ENCODE results near the gene GULP1. TPM values are rescaled to one million over a fixed set of nuclear protein-coding genes. Genes with fewer than 3 reads are reported as not detected.

The GULP1 gene
- total RNA-seq, 1 donor from 2014 or later, result 21.9 TPM

GRCh38 chr2:188410504-188411235 is 119.0 kb downstream of the GULP1 start:
- no peak overlapping the region for H3K27ac ChIP-seq (ENCODE audit: low read depth, low read length)
- H3K9ac ChIP-seq (ENCODE audit: low read depth in 1 of 3, low read length in 3 of 3), result no peak overlapping the region
- H3K4me3 ChIP-seq (ENCODE audit: low read length in 3 of 3), result no peak overlapping the region
- no peaks in the 10 kb centered on the region for H3K4me1 ChIP-seq (ENCODE audit: control insufficient read depth in 3 of 3, insufficient read depth in 3 of 3, low read length in 3 of 3)
- peaks cover under 1 to 6% (median 4%) of the 10 kb centered on the region in 3 donors for H3K9me3 ChIP-seq (ENCODE audit: control insufficient read depth in 3 of 3, low read length in 3 of 3)
- no peaks in the 10 kb centered on the region for H3K36me3 ChIP-seq (ENCODE audit: control insufficient read depth in 3 of 3, insufficient read depth in 3 of 3, low read length in 3 of 3)
- H3K27me3 ChIP-seq (ENCODE audit: control insufficient read depth in 3 of 3, insufficient read depth in 3 of 3, low read length in 3 of 3), result no peaks in the 10 kb centered on the region

GRCh38 chr2:188412190-188412589 is 120.5 kb downstream of the GULP1 start:
- Histone ChIP-seq H3K36me3 (ENCODE audit: control insufficient read depth in 3 of 3, insufficient read depth in 3 of 3, low read length in 3 of 3) (no peaks in the 10 kb centered on the region), H3K27me3 (ENCODE audit: control insufficient read depth in 3 of 3, insufficient read depth in 3 of 3, low read length in 3 of 3) (no peaks in the 10 kb centered on the region), H3K27ac (ENCODE audit: low read depth, low read length) (no peak overlapping the region), H3K4me1 (ENCODE audit: control insufficient read depth in 3 of 3, insufficient read depth in 3 of 3, low read length in 3 of 3) (no peaks in the 10 kb centered on the region), H3K9me3 (ENCODE audit: control insufficient read depth in 3 of 3, low read length in 3 of 3) (peaks cover 0 to 4% (median 0%) of the 10 kb centered on the region in 3 donors), H3K9ac (ENCODE audit: low read depth in 1 of 3, low read length in 3 of 3) (no peak overlapping the region), H3K4me3 (ENCODE audit: low read length in 3 of 3) (no peak overlapping the region)

- Histone ChIP-seq H3K9me3 (ENCODE audit: control insufficient read depth in 3 of 3, low read length in 3 of 3) (peaks cover 0 to 4% (median 0%) of the 10 kb centered on the region in 3 donors), H3K27me3 (ENCODE audit: control insufficient read depth in 3 of 3, insufficient read depth in 3 of 3, low read length in 3 of 3) (no peaks in the 10 kb centered on the region), H3K36me3 (ENCODE audit: control insufficient read depth in 3 of 3, insufficient read depth in 3 of 3, low read length in 3 of 3) (no peaks in the 10 kb centered on the region), H3K4me3 (ENCODE audit: low read length in 3 of 3) (no peak overlapping the region), H3K4me1 (ENCODE audit: control insufficient read depth in 3 of 3, insufficient read depth in 3 of 3, low read length in 3 of 3) (no peaks in the 10 kb centered on the region), H3K9ac (ENCODE audit: low read depth in 1 of 3, low read length in 3 of 3) (no peak overlapping the region), H3K27ac (ENCODE audit: low read depth, low read length) (no peak overlapping the region)
These were observed 122.7 kb downstream of the GULP1 start for GRCh38 chr2:188414411-188414810.

- Histone ChIP-seq H3K4me1 (ENCODE audit: control insufficient read depth in 3 of 3, insufficient read depth in 3 of 3, low read length in 3 of 3) (no peaks in the 10 kb centered on the region), H3K4me3 (ENCODE audit: low read length in 3 of 3) (no peak overlapping the region), H3K9ac (ENCODE audit: low read depth in 1 of 3, low read length in 3 of 3) (no peak overlapping the region), H3K9me3 (ENCODE audit: control insufficient read depth in 3 of 3, low read length in 3 of 3) (peaks cover 0 to 4% (median 0%) of the 10 kb centered on the region in 3 donors), H3K27ac (ENCODE audit: low read depth, low read length) (no peak overlapping the region), H3K27me3 (ENCODE audit: control insufficient read depth in 3 of 3, insufficient read depth in 3 of 3, low read length in 3 of 3) (no peaks in the 10 kb centered on the region), H3K36me3 (ENCODE audit: control insufficient read depth in 3 of 3, insufficient read depth in 3 of 3, low read length in 3 of 3) (no peaks in the 10 kb centered on the region)
These were observed 123.4 kb downstream of the GULP1 start for GRCh38 chr2:188414869-188415753.

GRCh38 chr2:188415754-188416083 is 124.0 kb downstream of the GULP1 start:
- Histone ChIP-seq H3K9ac (ENCODE audit: low read depth in 1 of 3, low read length in 3 of 3) (no peak overlapping the region), H3K4me1 (ENCODE audit: control insufficient read depth in 3 of 3, insufficient read depth in 3 of 3, low read length in 3 of 3) (no peaks in the 10 kb centered on the region), H3K27ac (ENCODE audit: low read depth, low read length) (no peak overlapping the region), H3K27me3 (ENCODE audit: control insufficient read depth in 3 of 3, insufficient read depth in 3 of 3, low read length in 3 of 3) (no peaks in the 10 kb centered on the region), H3K4me3 (ENCODE audit: low read length in 3 of 3) (no peak overlapping the region), H3K36me3 (ENCODE audit: control insufficient read depth in 3 of 3, insufficient read depth in 3 of 3, low read length in 3 of 3) (peaks cover 0 to 1% (median 0%) of the 10 kb centered on the region in 3 donors), H3K9me3 (ENCODE audit: control insufficient read depth in 3 of 3, low read length in 3 of 3) (peaks cover 0 to 4% (median 0%) of the 10 kb centered on the region in 3 donors)

- Histone ChIP-seq H3K9ac (ENCODE audit: low read depth in 1 of 3, low read length in 3 of 3) (no peak overlapping the region), H3K36me3 (ENCODE audit: control insufficient read depth in 3 of 3, insufficient read depth in 3 of 3, low read length in 3 of 3) (peaks cover 0 to 2% (median 0%) of the 10 kb centered on the region in 3 donors), H3K27ac (ENCODE audit: low read depth, low read length) (no peak overlapping the region), H3K4me1 (ENCODE audit: control insufficient read depth in 3 of 3, insufficient read depth in 3 of 3, low read length in 3 of 3) (no peaks in the 10 kb centered on the region), H3K4me3 (ENCODE audit: low read length in 3 of 3) (no peak overlapping the region), H3K27me3 (ENCODE audit: control insufficient read depth in 3 of 3, insufficient read depth in 3 of 3, low read length in 3 of 3) (no peaks in the 10 kb centered on the region), H3K9me3 (ENCODE audit: control insufficient read depth in 3 of 3, low read length in 3 of 3) (peaks cover 0 to 4% (median 0%) of the 10 kb centered on the region in 3 donors)
These were observed 124.7 kb downstream of the GULP1 start for GRCh38 chr2:188416367-188416766.

GRCh38 chr2:188422726-188423125 is 131.1 kb downstream of the GULP1 start:
- no peak overlapping the region for H3K9ac ChIP-seq (ENCODE audit: low read depth in 1 of 3, low read length in 3 of 3)

GRCh38 chr2:188425266-188425665 is 133.6 kb downstream of the GULP1 start:
- H3K36me3 ChIP-seq (ENCODE audit: control insufficient read depth in 3 of 3, insufficient read depth in 3 of 3, low read length in 3 of 3), result peaks cover 0 to 2% (median 0%) of the 10 kb centered on the region in 3 donors
- H3K27ac ChIP-seq (ENCODE audit: low read depth, low read length), result no peak overlapping the region
- no peak overlapping the region for H3K4me3 ChIP-seq (ENCODE audit: low read length in 3 of 3)
- H3K27me3 ChIP-seq (ENCODE audit: control insufficient read depth in 3 of 3, insufficient read depth in 3 of 3, low read length in 3 of 3), result no peaks in the 10 kb centered on the region
- no peak overlapping the region for H3K9ac ChIP-seq (ENCODE audit: low read depth in 1 of 3, low read length in 3 of 3)
- no peaks in the 10 kb centered on the region for H3K4me1 ChIP-seq (ENCODE audit: control insufficient read depth in 3 of 3, insufficient read depth in 3 of 3, low read length in 3 of 3)
- no peaks in the 10 kb centered on the region for H3K9me3 ChIP-seq (ENCODE audit: control insufficient read depth in 3 of 3, low read length in 3 of 3)

More at GRCh38 chr2:188422726-188423125, 131.1 kb downstream of the GULP1 start:
- Histone ChIP-seq H3K27ac (ENCODE audit: low read depth, low read length) (no peak overlapping the region), H3K27me3 (ENCODE audit: control insufficient read depth in 3 of 3, insufficient read depth in 3 of 3, low read length in 3 of 3) (no peaks in the 10 kb centered on the region), H3K9me3 (ENCODE audit: control insufficient read depth in 3 of 3, low read length in 3 of 3) (no peaks in the 10 kb centered on the region), H3K36me3 (ENCODE audit: control insufficient read depth in 3 of 3, insufficient read depth in 3 of 3, low read length in 3 of 3) (peaks cover 0 to 2% (median 0%) of the 10 kb centered on the region in 3 donors), H3K4me1 (ENCODE audit: control insufficient read depth in 3 of 3, insufficient read depth in 3 of 3, low read length in 3 of 3) (no peaks in the 10 kb centered on the region), H3K4me3 (ENCODE audit: low read length in 3 of 3) (no peak overlapping the region)

- H3K27me3 ChIP-seq (ENCODE audit: control insufficient read depth in 3 of 3, insufficient read depth in 3 of 3, low read length in 3 of 3), result no peaks in the 10 kb centered on the region
- no peaks in the 10 kb centered on the region for H3K36me3 ChIP-seq (ENCODE audit: control insufficient read depth in 3 of 3, insufficient read depth in 3 of 3, low read length in 3 of 3)
- H3K9me3 ChIP-seq (ENCODE audit: control insufficient read depth in 3 of 3, low read length in 3 of 3), result no peaks in the 10 kb centered on the region
- no peaks in the 10 kb centered on the region for H3K4me1 ChIP-seq (ENCODE audit: control insufficient read depth in 3 of 3, insufficient read depth in 3 of 3, low read length in 3 of 3)
- H3K27ac ChIP-seq (ENCODE audit: low read depth, low read length), result no peak overlapping the region
- H3K4me3 ChIP-seq (ENCODE audit: low read length in 3 of 3), result no peak overlapping the region
- H3K9ac ChIP-seq (ENCODE audit: low read depth in 1 of 3, low read length in 3 of 3), result no peak overlapping the region
These were observed 134.4 kb downstream of the GULP1 start for GRCh38 chr2:188426121-188426520.

- H3K36me3 ChIP-seq (ENCODE audit: control insufficient read depth in 3 of 3, insufficient read depth in 3 of 3, low read length in 3 of 3), result no peaks in the 10 kb centered on the region
- no peaks in the 10 kb centered on the region for H3K4me1 ChIP-seq (ENCODE audit: control insufficient read depth in 3 of 3, insufficient read depth in 3 of 3, low read length in 3 of 3)
- no peak overlapping the region for H3K4me3 ChIP-seq (ENCODE audit: low read length in 3 of 3)
- H3K27ac ChIP-seq (ENCODE audit: low read depth, low read length), result no peak overlapping the region
- no peak overlapping the region for H3K9ac ChIP-seq (ENCODE audit: low read depth in 1 of 3, low read length in 3 of 3)
- H3K9me3 ChIP-seq (ENCODE audit: control insufficient read depth in 3 of 3, low read length in 3 of 3), result no peaks in the 10 kb centered on the region
- H3K27me3 ChIP-seq (ENCODE audit: control insufficient read depth in 3 of 3, insufficient read depth in 3 of 3, low read length in 3 of 3), result no peaks in the 10 kb centered on the region
These were observed 139.0 kb downstream of the GULP1 start for GRCh38 chr2:188430705-188431104.

Data from skeletal muscle tissue (tissue), 4 donors.